HAP-1 (cell line): ENCODE data around the gene DTNBP1.

Experiments used
- DNase-seq, 2 experiments: peaks; one replicate each; pipeline ENCODE4 v3.0.0-alpha.2; 2016 to 2020; ENCODE audit warnings: low spot score in 2 of 2
- H3K27me3 ChIP-seq: fragments of 250-450 bp; sonication (Bioruptor Pico); 2 replicates; pipeline ENCODE4 v1.5.1; 2020; ENCODE audit warnings: low read depth, mild to moderate bottlenecking, moderate library complexity
- H3K36me3 ChIP-seq: fragments of 250-450 bp; sonication (Bioruptor Pico); replicated peaks from 2 replicates; pipeline ENCODE4 v1.5.1; 2020; ENCODE audit warnings: mild to moderate bottlenecking
- H3K4me1 ChIP-seq: fragments of 250-450 bp; sonication (Bioruptor Pico); 2 replicates; pipeline ENCODE4 v1.5.1; 2020; ENCODE audit warnings: mild to moderate bottlenecking
- H3K4me3 ChIP-seq: fragments of 250-450 bp; sonication (Bioruptor Pico); 2 replicates; pipeline ENCODE4 v1.5.1; 2020; ENCODE audit warnings: mild to moderate bottlenecking, moderate library complexity
- H3K9me3 ChIP-seq: fragments of 250-450 bp; sonication (Bioruptor Pico); 2 replicates; pipeline ENCODE4 v1.5.1; 2020; ENCODE audit warnings: mild to moderate bottlenecking, moderate library complexity
- in situ Hi-C: fragments of 300-500 bp; cut with MboI; formaldehyde crosslinking; loops from 3 replicates; pipeline ENCODE4 v1.14.3; 2020; ENCODE audit warnings: low sequenced_read_pairs, inconsistent platforms, mixed read lengths

DTNBP1 gene

GRCh38 chr6:15531973-15532372 is 130.9 kb downstream of the DTNBP1 start:
- in situ Hi-C loops, result no loop called here
- H3K9me3 ChIP-seq, result peaks cover 3% of the 10 kb centered on the region; the same call in 1 of the 2 replicates
- no peak overlapping the region for H3K4me3 ChIP-seq
- H3K36me3 ChIP-seq, result no peaks in the 10 kb centered on the region; the same call in 1 of the 2 replicates
- H3K27me3 ChIP-seq, result no peaks in the 10 kb centered on the region
- H3K4me1 ChIP-seq, result no peaks in the 10 kb centered on the region
- no peak for DNase-seq

GRCh38 chr6:15530411-15530810 is 132.4 kb downstream of the DTNBP1 start:
- Histone ChIP-seq H3K36me3 (no peaks in the 10 kb centered on the region; the same call in 1 of the 2 replicates), H3K27me3 (no peaks in the 10 kb centered on the region), H3K9me3 (no peaks in the 10 kb centered on the region), H3K4me3 (no peak overlapping the region), H3K4me1 (no peaks in the 10 kb centered on the region)
- in situ Hi-C loops, result no loop called here
- no peak for DNase-seq

GRCh38 chr6:15528870-15529269 is 134.0 kb downstream of the DTNBP1 start:
- no peak for DNase-seq
- Histone ChIP-seq H3K4me3 (no peak overlapping the region), H3K27me3 (no peaks in the 10 kb centered on the region), H3K36me3 (peaks cover 4% of the 10 kb centered on the region; the same call in 1 of the 2 replicates), H3K4me1 (no peaks in the 10 kb centered on the region), H3K9me3 (no peaks in the 10 kb centered on the region)
- in situ Hi-C loops, result no loop called here

GRCh38 chr6:15527838-15528617 is 134.8 kb downstream of the DTNBP1 start:
- no peaks in the 10 kb centered on the region for H3K27me3 ChIP-seq
- peaks cover 4% of the 10 kb centered on the region; the same call in 1 of the 2 replicates for H3K36me3 ChIP-seq
- in situ Hi-C loops, result no loop called here
- no peaks in the 10 kb centered on the region for H3K9me3 ChIP-seq
- no peak overlapping the region for H3K4me3 ChIP-seq
- DNase-seq, result no peak
- no peaks in the 10 kb centered on the region for H3K4me1 ChIP-seq

- Histone ChIP-seq H3K4me3 (no peak overlapping the region), H3K27me3 (no peaks in the 10 kb centered on the region), H3K4me1 (no peaks in the 10 kb centered on the region), H3K36me3 (peaks cover 19% of the 10 kb centered on the region), H3K9me3 (no peaks in the 10 kb centered on the region)
- no peak for DNase-seq
- in situ Hi-C loops, result no loop called here
These were observed 136.6 kb downstream of the DTNBP1 start for GRCh38 chr6:15526212-15526701.

- Histone ChIP-seq H3K4me1 (no peaks in the 10 kb centered on the region), H3K4me3 (no peak overlapping the region), H3K27me3 (no peaks in the 10 kb centered on the region), H3K9me3 (no peaks in the 10 kb centered on the region), H3K36me3 (peaks cover 23% of the 10 kb centered on the region)
- no peak for DNase-seq
- in situ Hi-C loops, result no loop called here
These were observed 137.9 kb downstream of the DTNBP1 start for GRCh38 chr6:15524861-15525401.

- no peak for DNase-seq
- H3K36me3 ChIP-seq, result peaks cover 23% of the 10 kb centered on the region
- no peak overlapping the region for H3K4me3 ChIP-seq
- no peaks in the 10 kb centered on the region for H3K9me3 ChIP-seq
- no peaks in the 10 kb centered on the region for H3K27me3 ChIP-seq
- in situ Hi-C loops, result no loop called here
- no peaks in the 10 kb centered on the region for H3K4me1 ChIP-seq
These were observed 138.9 kb downstream of the DTNBP1 start for GRCh38 chr6:15523679-15524630.

- Histone ChIP-seq H3K36me3 (peaks cover 23% of the 10 kb centered on the region), H3K4me1 (no peaks in the 10 kb centered on the region), H3K27me3 (no peaks in the 10 kb centered on the region), H3K9me3 (no peaks in the 10 kb centered on the region), H3K4me3 (no peak overlapping the region)
- DNase-seq, result no peak
- in situ Hi-C loops, result no loop called here
These were observed 139.8 kb downstream of the DTNBP1 start for GRCh38 chr6:15522856-15523529.

- no peaks in the 10 kb centered on the region for H3K9me3 ChIP-seq
- no peak overlapping the region for H3K4me3 ChIP-seq
- in situ Hi-C loops, result no loop called here
- no peak for DNase-seq
- H3K36me3 ChIP-seq, result peaks cover 23% of the 10 kb centered on the region
- no peaks in the 10 kb centered on the region for H3K4me1 ChIP-seq
- H3K27me3 ChIP-seq, result no peaks in the 10 kb centered on the region
These were observed 140.4 kb downstream of the DTNBP1 start for GRCh38 chr6:15522427-15522826.

GRCh38 chr6:15522026-15522425 is 140.8 kb downstream of the DTNBP1 start:
- Histone ChIP-seq H3K4me3 (no peak overlapping the region), H3K4me1 (no peaks in the 10 kb centered on the region), H3K9me3 (no peaks in the 10 kb centered on the region), H3K36me3 (peaks cover 23% of the 10 kb centered on the region), H3K27me3 (no peaks in the 10 kb centered on the region)
- no peak for DNase-seq
- in situ Hi-C loops, result no loop called here

GRCh38 chr6:15521582-15521981 is 141.2 kb downstream of the DTNBP1 start:
- H3K36me3 ChIP-seq, result peaks cover 23% of the 10 kb centered on the region
- no peaks in the 10 kb centered on the region for H3K9me3 ChIP-seq
- in situ Hi-C loops, result no loop called here
- DNase-seq, result no peak
- no peaks in the 10 kb centered on the region for H3K4me1 ChIP-seq
- no peak overlapping the region for H3K4me3 ChIP-seq
- no peaks in the 10 kb centered on the region for H3K27me3 ChIP-seq

GRCh38 chr6:15520626-15521203 is 142.1 kb downstream of the DTNBP1 start:
- peaks cover 23% of the 10 kb centered on the region for H3K36me3 ChIP-seq
- H3K9me3 ChIP-seq, result no peaks in the 10 kb centered on the region
- no peaks in the 10 kb centered on the region for H3K27me3 ChIP-seq
- no peaks in the 10 kb centered on the region for H3K4me1 ChIP-seq
- H3K4me3 ChIP-seq, result no peak overlapping the region
- no peak for DNase-seq
- in situ Hi-C loops, result no loop called here

- Histone ChIP-seq H3K4me3 (no peak overlapping the region), H3K9me3 (no peaks in the 10 kb centered on the region), H3K27me3 (no peaks in the 10 kb centered on the region), H3K36me3 (peaks cover 23% of the 10 kb centered on the region), H3K4me1 (no peaks in the 10 kb centered on the region)
- in situ Hi-C loops, result no loop called here
- DNase-seq, result no peak
These were observed 143.1 kb downstream of the DTNBP1 start for GRCh38 chr6:15519681-15520080.
